Astrocyte of the hippocampus (primary cell): ENCODE results near the gene MPP2.
"Not testable (repeated sequence)": the region's sequence is repeated elsewhere in the genome, so short reads cannot be mapped to it uniquely, and the experiment has no call there.

Experiments used
- DNase-seq: peaks from one replicate; pipeline ENCODE4 v3.0.0; 2011; ENCODE audit warnings: low read depth, low spot score

Gene MPP2

GRCh38 chr17:43931062-43931571, 23.8 kb upstream of the MPP2 start:
- DNase-seq = no peak

GRCh38 chr17:43928609-43929008, 21.3 kb upstream of the MPP2 start:
- no peak for DNase-seq

- not testable (repeated sequence) for DNase-seq
These were observed 20.6 kb upstream of the MPP2 start for GRCh38 chr17:43927929-43928328.

GRCh38 chr17:43927060-43927864, 19.9 kb upstream of the MPP2 start:
- no peak for DNase-seq

- DNase-seq = no peak
These were observed 17.2 kb upstream of the MPP2 start for GRCh38 chr17:43924558-43924957.

- no peak for DNase-seq
These were observed 13.3 kb upstream of the MPP2 start for GRCh38 chr17:43920500-43921095.

- DNase-seq = no peak
These were observed 10.7 kb upstream of the MPP2 start for GRCh38 chr17:43918026-43918389.

- DNase-seq = peak; percentile 47
These were observed 10.2 kb upstream of the MPP2 start for GRCh38 chr17:43917348-43918025.

- DNase-seq = no peak
These were observed 9.6 kb upstream of the MPP2 start for GRCh38 chr17:43917016-43917347.

GRCh38 chr17:43916385-43916784, 9.0 kb upstream of the MPP2 start:
- no peak for DNase-seq

GRCh38 chr17:43915559-43915958, 8.2 kb upstream of the MPP2 start:
- no peak for DNase-seq

GRCh38 chr17:43914451-43914850, 7.1 kb upstream of the MPP2 start:
- DNase-seq = no peak

GRCh38 chr17:43913584-43913983, 6.2 kb upstream of the MPP2 start:
- DNase-seq = no peak

- no peak for DNase-seq
These were observed 5.4 kb upstream of the MPP2 start for GRCh38 chr17:43912635-43913304.

- no peak for DNase-seq
These were observed 4.6 kb upstream of the MPP2 start for GRCh38 chr17:43911904-43912303.

- no peak for DNase-seq
These were observed 2.3 kb upstream of the MPP2 start for GRCh38 chr17:43909537-43910231.

- DNase-seq = peak; percentile 76
These were observed 824 bp upstream of the MPP2 start for GRCh38 chr17:43907998-43908721.

GRCh38 chr17:43906951-43907424, 348 bp downstream of the MPP2 start:
- DNase-seq = no peak

GRCh38 chr17:43905985-43906852, 1.1 kb downstream of the MPP2 start:
- DNase-seq = peak; percentile 84
